HG02642 (cell line): ENCODE results near the gene FKBP2.
A peak's percentile ranks its signal among the peaks of the same experiment; 100 is the strongest.

Source experiments
- ATAC-seq: cut with Tn5 transposase; IDR thresholded peaks from one replicate; pipeline ENCODE4 v1.9.1; 2021; ENCODE audit warnings: mild to moderate bottlenecking; ENCODE audit not compliant: unreplicated experiment, poor library complexity

The FKBP2 gene

GRCh38 chr11:64232182-64232966 is 8.5 kb upstream of the FKBP2 start:
- ATAC-seq, result no peak

- no peak for ATAC-seq
Observed at GRCh38 chr11:64232967-64233315, 8.0 kb upstream of the FKBP2 start.

- ATAC-seq, result peak; percentile 40
Observed at GRCh38 chr11:64233913-64234586, 6.8 kb upstream of the FKBP2 start, which contains the start of gene VEGFB. TSS of gene VEGFB (plus strand) at chr11:64234584. CDS start at chr11:64234834, 250 bp downstream.

DNA sequence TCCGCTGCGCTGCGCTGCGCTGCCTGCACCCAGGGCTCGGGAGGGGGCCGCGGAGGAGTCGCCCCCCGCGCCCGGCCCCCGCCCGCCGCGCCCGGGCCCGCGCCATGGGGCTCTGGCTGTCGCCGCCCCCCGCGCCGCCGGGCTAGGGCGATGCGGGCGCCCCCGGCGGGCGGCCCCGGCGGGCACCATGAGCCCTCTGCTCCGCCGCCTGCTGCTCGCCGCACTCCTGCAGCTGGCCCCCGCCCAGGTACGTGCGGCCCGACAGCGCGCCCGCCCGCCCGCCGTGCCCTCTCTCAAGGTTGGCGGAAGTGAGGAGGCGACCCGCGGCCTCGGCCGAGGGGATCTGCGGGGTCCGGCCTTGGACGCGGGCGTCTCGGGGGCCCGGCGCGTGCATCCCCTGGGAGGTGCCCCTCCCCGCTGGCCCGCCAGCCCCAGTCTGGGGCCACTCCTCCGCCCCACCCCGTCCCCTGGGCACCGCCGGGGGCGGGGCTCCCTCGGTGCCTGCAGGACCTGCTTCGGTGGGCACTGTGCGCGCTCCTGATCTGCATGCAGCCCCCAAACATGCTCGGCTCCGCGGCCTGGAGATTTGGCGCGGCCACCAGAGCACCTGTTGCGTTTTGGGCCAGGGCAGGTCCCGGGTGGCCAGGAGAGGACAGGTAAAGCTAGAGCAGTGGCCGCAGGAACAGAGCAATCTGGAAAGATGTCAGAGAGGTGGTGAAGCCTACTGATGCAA is 6.1 kb upstream of the FKBP2 start:
- peak; percentile 35 for ATAC-seq

DNA sequence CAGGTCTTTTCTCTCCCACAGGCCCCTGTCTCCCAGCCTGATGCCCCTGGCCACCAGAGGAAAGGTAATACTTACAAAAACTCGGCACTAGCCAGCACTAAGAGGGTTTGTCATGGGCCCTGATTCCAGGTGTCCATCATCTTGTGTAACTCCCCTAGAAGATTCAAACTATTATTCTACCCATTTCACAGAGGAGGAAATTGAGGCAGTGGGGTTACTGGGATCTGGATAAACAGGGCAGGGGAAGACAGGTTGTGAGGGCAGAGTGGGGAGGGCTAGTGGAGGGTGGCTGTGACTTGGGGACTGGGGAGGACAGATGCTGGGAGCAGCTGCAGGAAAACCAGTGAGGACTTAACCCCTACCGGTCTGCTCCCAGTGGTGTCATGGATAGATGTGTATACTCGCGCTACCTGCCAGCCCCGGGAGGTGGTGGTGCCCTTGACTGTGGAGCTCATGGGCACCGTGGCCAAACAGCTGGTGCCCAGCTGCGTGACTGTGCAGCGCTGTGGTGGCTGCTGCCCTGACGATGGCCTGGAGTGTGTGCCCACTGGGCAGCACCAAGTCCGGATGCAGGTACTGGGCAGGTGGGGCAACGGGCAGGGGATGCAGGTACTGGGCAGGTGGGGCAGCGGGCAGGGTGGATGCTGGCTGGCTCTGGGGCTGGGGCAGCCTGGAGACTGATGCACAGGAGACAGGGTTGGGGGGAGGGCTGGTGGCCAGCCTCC is 5.3 kb upstream of the FKBP2 start:
- no peak for ATAC-seq

DNA sequence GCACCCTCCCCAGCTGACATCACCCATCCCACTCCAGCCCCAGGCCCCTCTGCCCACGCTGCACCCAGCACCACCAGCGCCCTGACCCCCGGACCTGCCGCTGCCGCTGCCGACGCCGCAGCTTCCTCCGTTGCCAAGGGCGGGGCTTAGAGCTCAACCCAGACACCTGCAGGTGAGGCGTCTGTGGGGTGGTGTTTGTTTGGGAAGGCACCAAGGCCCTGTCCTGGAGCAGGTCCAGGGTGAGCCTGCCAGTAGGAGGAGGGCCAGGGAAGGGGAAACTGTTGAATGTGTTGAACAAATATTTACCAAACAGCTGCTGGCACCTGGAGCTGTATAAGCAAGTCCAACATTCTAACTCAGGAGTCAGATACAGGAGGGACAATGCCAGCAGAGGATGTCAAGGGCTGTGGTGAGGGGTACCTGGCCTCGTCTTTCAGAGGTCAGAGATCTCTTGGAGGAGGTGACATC is 3.4 kb upstream of the FKBP2 start:
- ATAC-seq, result no peak

- ATAC-seq, result no peak
Observed at GRCh38 chr11:64238076-64238475, 2.8 kb upstream of the FKBP2 start.

DNA sequence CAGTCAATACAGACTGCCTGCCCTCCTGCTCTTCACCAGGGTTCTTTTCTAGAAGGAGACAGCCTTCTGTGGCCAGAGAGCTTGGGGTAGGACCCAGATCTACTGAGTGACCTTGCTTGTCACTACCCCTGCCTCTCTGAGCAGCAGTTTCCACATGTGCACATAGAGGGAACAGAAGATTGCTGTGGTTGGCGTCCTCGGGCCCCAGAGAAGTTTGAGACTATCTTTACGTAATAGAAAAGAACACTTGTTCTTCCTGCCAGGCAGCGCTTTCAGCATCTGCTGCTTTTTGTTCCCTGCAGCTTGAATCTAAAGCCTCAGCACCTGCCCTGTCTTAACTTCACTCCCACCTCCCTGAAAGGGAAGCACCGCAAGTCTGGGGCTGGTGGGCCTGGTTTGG is 1.9 kb upstream of the FKBP2 start:
- no peak for ATAC-seq

DNA sequence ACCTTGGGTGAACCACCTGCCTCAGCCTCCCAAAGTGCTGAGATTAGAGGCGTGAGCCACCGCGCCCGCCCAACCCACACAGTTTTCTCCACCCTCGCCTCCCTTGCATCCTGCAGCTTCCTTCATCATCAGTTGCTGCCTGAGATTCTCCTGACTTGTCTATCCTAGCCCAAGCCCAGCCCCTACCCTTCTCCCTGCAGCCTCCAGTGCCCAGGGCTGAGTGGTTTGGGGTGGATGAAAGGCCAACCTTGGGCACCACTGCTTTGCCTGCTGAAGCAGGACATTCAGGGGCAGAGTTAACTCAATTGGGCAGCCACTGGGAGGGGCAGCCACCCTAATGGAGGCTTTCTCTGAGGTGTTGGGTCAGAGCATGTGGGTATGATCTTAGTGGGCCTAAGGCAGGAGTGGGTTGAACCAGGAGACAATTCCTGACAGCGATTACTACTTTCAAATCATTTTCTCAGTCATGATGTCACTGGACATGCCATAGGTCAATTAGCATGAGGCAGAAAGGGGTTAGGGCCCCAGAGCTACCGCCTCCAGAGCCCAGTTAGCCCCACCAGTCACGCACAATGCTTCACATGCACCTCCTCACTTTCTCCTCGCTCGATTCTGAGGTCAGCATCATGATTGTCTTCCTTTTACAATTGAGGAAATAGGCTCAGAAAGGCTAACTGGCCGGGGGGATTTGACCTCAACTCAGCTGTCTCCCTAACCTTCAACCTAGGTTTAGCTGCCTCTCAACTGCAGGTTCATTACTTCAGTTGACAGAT is 1.0 kb upstream of the FKBP2 start:
- ATAC-seq, result no peak

DNA sequence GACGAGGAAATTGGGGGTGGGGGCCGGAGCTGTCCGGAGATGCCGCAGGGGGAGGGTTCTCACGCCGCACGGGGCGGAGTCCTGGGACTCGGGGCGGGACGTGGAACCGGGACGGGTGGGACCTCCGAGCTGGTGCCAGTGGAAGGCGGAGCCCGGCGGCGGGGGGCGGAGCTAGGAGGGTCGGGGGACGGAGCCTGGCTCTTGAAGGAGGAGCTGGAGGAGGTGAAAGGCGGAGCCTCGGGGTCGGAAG is 271 bp downstream of the FKBP2 start:
- peak; percentile 73 for ATAC-seq

DNA sequence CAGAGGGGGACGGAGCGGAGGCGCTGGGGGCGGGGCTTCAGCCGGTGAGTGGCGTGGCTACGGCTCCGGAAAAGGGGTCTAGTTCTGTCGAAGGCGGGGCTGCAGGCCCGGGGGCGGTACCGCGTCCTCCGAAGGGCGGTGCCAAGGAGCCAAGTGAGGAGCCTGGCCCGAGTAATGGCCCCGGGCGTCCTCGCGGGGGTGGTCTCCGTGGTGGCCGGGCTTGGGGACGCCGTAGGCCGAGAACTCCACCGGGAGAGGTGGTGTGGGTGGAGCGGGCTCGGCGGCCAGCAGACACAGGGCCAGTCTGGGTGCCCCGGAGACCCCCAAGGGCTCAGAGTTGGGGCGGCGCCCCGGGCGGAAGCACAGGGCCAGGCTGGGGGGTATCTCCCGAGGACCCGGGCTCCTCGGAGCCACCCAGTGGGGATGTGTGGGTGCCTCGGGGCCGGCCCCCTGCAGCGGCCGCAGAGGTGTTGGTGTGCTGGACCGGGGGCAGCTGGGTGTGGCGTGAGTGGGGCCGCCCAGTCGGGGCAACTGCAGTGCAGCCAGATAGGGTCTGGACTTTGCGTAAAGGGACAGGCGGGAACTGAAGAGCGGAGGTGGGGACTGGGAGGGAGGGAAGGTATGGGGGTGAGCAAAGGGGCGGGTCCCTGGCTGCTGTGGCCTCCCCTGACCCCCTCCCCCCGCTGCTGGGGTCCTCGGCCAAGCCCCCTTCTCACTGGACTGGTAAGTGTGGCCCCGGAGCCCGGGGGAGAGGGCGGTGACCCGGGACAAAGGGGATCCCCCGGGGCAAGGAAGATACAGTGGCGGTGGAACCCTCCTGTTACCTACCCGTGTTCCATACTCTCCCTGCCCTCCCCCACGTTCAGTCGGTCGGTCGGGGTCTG is 838 bp downstream of the FKBP2 start:
- peak; percentile 11 for ATAC-seq

DNA sequence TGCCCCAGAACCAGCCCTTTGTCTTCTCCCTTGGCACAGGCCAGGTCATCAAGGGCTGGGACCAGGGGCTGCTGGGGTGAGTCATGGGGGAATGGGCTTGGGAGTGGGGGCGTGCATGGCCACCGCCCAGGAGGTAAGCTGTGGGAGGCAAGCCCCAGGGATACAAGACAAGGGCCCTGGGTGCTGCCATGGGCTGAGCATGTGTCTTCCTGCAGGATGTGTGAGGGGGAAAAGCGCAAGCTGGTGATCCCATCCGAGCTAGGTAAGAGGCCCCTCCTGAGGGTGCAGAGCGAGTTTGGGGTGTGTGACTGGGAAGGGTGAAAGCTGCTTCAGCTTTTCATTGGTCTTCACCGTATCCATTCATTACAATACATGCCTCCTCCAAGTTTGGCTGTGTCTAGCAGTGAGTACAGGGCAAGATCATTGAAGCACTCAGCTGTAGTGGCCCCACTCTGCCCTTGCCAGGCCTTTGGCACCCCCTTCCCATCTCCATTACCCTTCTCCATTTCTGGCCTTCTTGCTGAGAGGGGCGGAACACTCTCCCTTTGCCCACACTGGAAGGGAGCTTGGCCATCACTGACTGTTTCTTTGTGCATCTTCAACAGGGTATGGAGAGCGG is 2.5 kb downstream of the FKBP2 start:
- no peak for ATAC-seq

DNA sequence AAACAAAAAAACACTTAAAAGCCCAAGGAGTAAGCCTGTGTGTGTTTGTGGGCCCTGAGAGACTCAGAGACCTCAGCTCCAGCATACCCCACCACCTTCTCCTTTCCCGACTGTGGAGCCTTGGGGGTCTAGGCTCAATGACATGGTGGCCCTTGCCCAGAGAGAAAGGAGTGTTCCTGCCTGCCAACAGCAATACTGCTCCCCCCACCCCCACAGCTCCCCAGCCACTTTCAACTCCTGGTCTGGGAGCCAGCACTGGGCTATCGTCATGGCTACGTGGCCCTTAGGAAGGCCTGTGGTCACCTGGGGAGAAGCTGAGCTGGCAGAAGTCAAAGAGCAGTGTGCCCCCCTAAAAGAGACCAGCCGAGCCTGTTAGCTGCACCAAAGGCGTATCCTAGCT is 3.2 kb downstream of the FKBP2 start:
- no peak for ATAC-seq

- no peak for ATAC-seq
Observed at GRCh38 chr11:64244966-64245365, 4.1 kb downstream of the FKBP2 start.

DNA sequence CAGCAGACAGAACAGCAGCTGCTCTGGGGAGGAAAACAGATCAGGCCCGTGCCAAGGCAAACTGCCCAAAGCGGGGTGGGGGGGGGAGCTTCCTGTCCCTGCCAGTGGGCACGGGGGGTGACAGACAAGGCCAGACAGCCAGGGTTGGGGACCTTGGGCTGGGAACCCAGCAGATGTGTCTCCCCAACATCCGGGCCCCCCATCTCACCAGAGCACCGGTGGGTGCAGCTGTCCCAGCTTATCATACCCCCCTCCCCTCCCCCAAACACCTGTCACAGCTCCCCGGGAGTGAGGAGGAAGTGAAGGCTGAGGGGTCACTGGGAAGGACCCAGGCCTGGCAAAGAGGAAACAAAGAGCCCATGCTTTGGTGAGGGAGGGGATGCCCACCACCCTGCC is 4.5 kb downstream of the FKBP2 start:
- ATAC-seq, result no peak

DNA sequence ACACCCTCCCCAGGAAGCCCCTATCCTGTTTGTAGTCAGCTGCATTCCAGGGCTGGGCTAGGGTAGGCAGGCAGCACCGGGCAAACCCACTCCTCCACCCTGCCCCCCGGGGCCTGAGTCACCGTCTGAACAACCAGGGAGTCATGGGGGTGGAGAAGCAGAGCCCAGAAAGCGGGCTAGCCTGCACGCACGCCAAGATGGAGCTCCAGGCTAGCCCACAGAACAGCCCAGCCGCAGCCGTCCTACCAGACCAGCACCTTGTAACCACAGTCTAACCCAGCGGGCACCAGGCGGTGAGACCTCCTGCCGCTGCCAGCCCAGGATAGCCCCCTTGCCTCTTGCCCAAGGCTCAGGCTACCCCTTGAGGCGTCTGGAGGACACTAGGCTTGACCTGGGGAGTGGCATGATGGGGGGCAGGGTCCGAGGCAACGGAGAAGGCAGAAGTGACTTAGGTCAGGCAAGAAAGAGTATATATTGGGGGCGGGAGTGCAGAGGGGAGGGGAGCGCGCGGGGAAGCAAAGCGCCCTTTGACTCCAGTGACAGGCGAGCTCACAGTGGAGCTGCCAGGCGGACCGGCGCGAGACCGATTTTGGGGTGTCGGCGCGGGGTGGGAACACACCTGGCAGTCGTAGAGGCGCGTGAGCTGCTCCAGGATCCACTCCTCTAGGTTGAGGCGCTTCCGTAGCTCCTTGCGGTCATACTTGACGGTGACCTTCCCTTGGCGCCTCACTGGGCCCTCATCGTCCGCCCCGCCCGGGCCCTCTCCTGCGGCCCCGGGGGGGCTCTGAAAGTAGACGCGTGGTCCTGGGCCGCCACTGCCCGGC is 5.1 kb downstream of the FKBP2 start:
- ATAC-seq, result no peak

DNA sequence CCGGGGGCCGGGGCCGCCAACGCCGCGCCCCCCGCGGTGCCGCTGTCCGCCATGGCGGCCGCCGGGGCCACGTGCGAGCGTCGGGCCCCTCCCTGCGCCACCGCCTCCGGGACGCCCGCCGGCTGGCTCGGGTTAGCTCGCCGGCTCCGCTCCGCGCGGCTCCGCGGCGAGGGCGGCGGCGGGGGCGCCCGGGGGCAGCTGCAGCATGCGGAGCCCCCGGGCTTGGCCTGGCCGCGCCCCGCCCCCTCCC is 5.7 kb downstream of the FKBP2 start:
- peak; percentile 10 for ATAC-seq
